B cell (primary cell): ENCODE measurements around the gene SETDB1. TPM values are rescaled to one million over a fixed set of nuclear protein-coding genes. Genes with fewer than 3 reads are reported as not detected.

Source experiments
- ATAC-seq: fragments of 200-7000 bp; cut with Tn5 transposase; one replicate; pipeline ENCODE4 v1.10.0; 2021; ENCODE audit warnings: low read depth, mild to moderate bottlenecking, moderate number of reproducible peaks, moderate library complexity
- CTCF ChIA-PET: fragments of 350-600 bp; sonication (Branson Sonifier 250); formaldehyde crosslinking; loops from one replicate; lab custom pipeline; 2021; ENCODE audit warnings: antibody characterized with exemption, inconsistent platforms; lab: Charles Lee
- POLR2A ChIA-PET: fragments of 350-600 bp; sonication (Branson Sonifier 250); formaldehyde crosslinking; loops from one replicate; lab custom pipeline; 2021; ENCODE audit warnings: antibody characterized with exemption; lab: Charles Lee
- DNase-seq: peaks from one replicate; pipeline ENCODE4 v3.0.0; 2013
- H2AFZ ChIP-seq: 2 replicates; pipeline ENCODE4 v1.6.1; 2012; ENCODE audit warnings: mild to moderate bottlenecking, low read depth, low read length; ENCODE audit not compliant: insufficient read depth, poor library complexity, severe bottlenecking
- H3K27ac ChIP-seq, 2 donors: 1 replicate in 1 of 2; 2 replicates in 1 of 2; pipeline ENCODE4 v1.5.1; 2012 to 2013; ENCODE audit warnings: low read length in 2 of 2, mild to moderate bottlenecking in 2 of 2, moderate library complexity in 1 of 2
- H3K27me3 ChIP-seq, 4 experiments: fragments of 200-600 bp in 1 of 4; sonication (generic) in 1 of 4; replicated peaks in 1 of 4; 1 replicate in 2 of 4; 2 replicates in 2 of 4; pipeline versions ENCODE4 v1.6.1 to v1.7.0; 2013 to 2016; ENCODE audit warnings: low read length in 3 of 4, mild to moderate bottlenecking in 2 of 4, mixed read lengths in 1 of 4, moderate library complexity in 1 of 4; ENCODE audit not compliant: insufficient read depth in 4 of 4, control insufficient read depth in 3 of 4; ENCODE audit errors: control extremely low read depth in 1 of 4
- H3K36me3 ChIP-seq, 2 experiments: replicated peaks in 1 of 2; 1 replicate in 1 of 2; 2 replicates in 1 of 2; pipeline versions ENCODE4 v1.6.1 to v1.7.1; 2013; ENCODE audit warnings: low read length in 1 of 2; ENCODE audit not compliant: insufficient read depth in 2 of 2, control insufficient read depth in 1 of 2; ENCODE audit errors: control extremely low read depth in 1 of 2, extremely low read depth in 1 of 2
- H3K4me1 ChIP-seq, 2 donors: fragments of 200-600 bp in 1 of 2; sonication (generic) in 1 of 2; 1 replicate in 1 of 2; 2 replicates in 1 of 2; pipeline versions ENCODE4 v1.5.1 to v1.6.1; 2013 to 2017; ENCODE audit warnings: low read length in 2 of 2; ENCODE audit not compliant: control insufficient read depth in 2 of 2, insufficient read depth in 2 of 2
- H3K4me2 ChIP-seq: replicated peaks from 2 replicates; pipeline ENCODE3; 2012; ENCODE audit warnings: mild to moderate bottlenecking, low read depth, low read length; ENCODE audit not compliant: poor library complexity, severe bottlenecking
- H3K4me3 ChIP-seq, 5 experiments: fragments of 200-600 bp in 1 of 5; sonication (generic) in 1 of 5; 1 replicate in 3 of 5; 2 replicates in 2 of 5; pipeline versions ENCODE4 v1.5.1 to v1.7.0; 2011 to 2016; ENCODE audit warnings: low read length in 4 of 5, mild to moderate bottlenecking in 4 of 5, low read depth in 2 of 5, control low read depth in 1 of 5, moderate library complexity in 1 of 5; ENCODE audit not compliant: insufficient read depth in 1 of 5; ENCODE audit errors: control extremely low read depth in 1 of 5, extremely low read depth in 1 of 5
- H3K79me2 ChIP-seq: fragments of 200-600 bp; sonication (generic); one replicate; pipeline ENCODE4 v1.6.0; 2016; ENCODE audit warnings: low read length; ENCODE audit not compliant: control insufficient read depth, insufficient read depth
- H3K9ac ChIP-seq: fragments of 200-600 bp; sonication (generic); 2 replicates; pipeline ENCODE4 v1.6.1; 2017; ENCODE audit warnings: mild to moderate bottlenecking, low read length, moderate library complexity
- H3K9me3 ChIP-seq, 3 donors: one replicate each; pipeline versions ENCODE4 v1.6.1 to v1.7.1; 2013; ENCODE audit warnings: low read length in 2 of 3; ENCODE audit not compliant: control insufficient read depth in 2 of 3, insufficient read depth in 1 of 3; ENCODE audit errors: control extremely low read depth in 1 of 3
- H4K20me1 ChIP-seq: 2 replicates; pipeline ENCODE4 v1.6.0; 2012; ENCODE audit warnings: mild to moderate bottlenecking, low read length; ENCODE audit not compliant: insufficient read depth, control insufficient read depth, poor library complexity, severe bottlenecking
- H3K27ac Mint-ChIP-seq: one replicate; pipeline ENCODE4 v1.8.0; 2021; ENCODE audit warnings: mixed read lengths
- H3K27me3 Mint-ChIP-seq: one replicate; pipeline ENCODE4 v1.8.0; 2021; ENCODE audit warnings: mixed read lengths
- H3K4me1 Mint-ChIP-seq: one replicate; pipeline ENCODE4 v1.8.0; 2021; ENCODE audit warnings: mixed read lengths
- H3K4me3 Mint-ChIP-seq: one replicate; pipeline ENCODE4 v1.8.0; 2021; ENCODE audit warnings: mixed read lengths
- H3K9me3 Mint-ChIP-seq: one replicate; pipeline ENCODE4 v1.8.0; 2022; ENCODE audit warnings: mixed read lengths; ENCODE audit not compliant: insufficient read depth
- CTCF ChIP-seq: fragments of 200-600 bp; IDR thresholded peaks from one replicate; pipeline ENCODE4 v1.8.0; 2022; ENCODE audit warnings: antibody characterized with exemption, mild to moderate bottlenecking
- EZH2 ChIP-seq: IDR thresholded peaks from 2 replicates; pipeline ENCODE4 v1.6.1; 2012; ENCODE audit warnings: borderline replicate concordance, low read depth, mild to moderate bottlenecking, moderate library complexity, low read length; ENCODE audit not compliant: insufficient read depth, poor library complexity, severe bottlenecking
- WGBS: methylation state at CpG from one replicate; pipeline ENCODE4 v1.1.5; 2013; ENCODE audit warnings: missing lambda C conversion rate; ENCODE audit not compliant: insufficient coverage; 5-methylcytosine and 5-hydroxymethylcytosine counted together
- intact Hi-C: fragments of 100-400 bp; cut with micrococcal nuclease; formaldehyde crosslinking; loops from one replicate; pipeline ENCODE4 v1.10.0; 2022
- polyA plus RNA-seq: library from polyadenylated mRNA; depleted of rRNA; stranded (reverse); fragments of >200 nt; gene quantifications from 2 replicates; pipeline ENCODE4 v1.2.3, GENCODE V29; 2012
- total RNA-seq, 2 donors: library from RNA; stranded (reverse); fragments of 120-200 nt in 1 of 2; gene quantifications; 1 replicate in 1 of 2; 2 replicates in 1 of 2; pipeline versions ENCODE4 v1.2.3 to v1.2.4, GENCODE V29; 2013 to 2022

SETDB1 gene
- total and polyA plus RNA-seq, 2 donors (not counting 1 experiment from before 2014, with no cell fraction given) = 57.4 to 115 TPM

DNA sequence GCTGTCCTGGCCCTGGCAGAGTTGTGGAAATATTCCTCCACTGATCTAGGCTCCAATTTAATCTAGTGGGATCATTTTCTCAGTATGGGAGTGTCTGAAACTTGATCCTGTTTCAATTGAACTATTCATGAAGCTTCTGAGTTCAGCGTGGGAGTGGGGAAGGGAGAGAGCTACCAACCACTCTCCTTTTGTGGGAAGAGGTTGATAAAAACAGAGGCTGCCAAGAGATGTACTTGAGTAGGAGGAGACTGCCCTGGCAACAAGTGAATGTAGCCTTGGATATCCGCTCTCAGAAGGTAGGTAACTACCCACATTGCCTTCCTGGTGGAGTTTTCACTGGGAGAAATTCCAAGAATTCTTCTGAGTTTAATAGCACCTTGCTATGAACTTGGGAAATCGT is 39.1 kb upstream of the SETDB1 start, which contains the start of gene CTXND2:
Gene CTXND2, plus strand, starts transcription at position 119 of the 400 bp plus-strand sequence. CDS start 25,179 bp downstream, outside the sequence.
- H3K27me3 Mint-ChIP-seq = no peaks in the 10 kb centered on the region
- H2AFZ ChIP-seq = no peak within 1 kb of the TSS
- H3K4me1 Mint-ChIP-seq = peaks cover 29% of the 10 kb centered on the region
- peaks cover 26 to 29% of the 10 kb centered on the region in 2 donors for H3K4me1 ChIP-seq
- CTCF ChIA-PET = interaction anchor here (0.6 to 0.7 kb wide), 2 partner anchors 608 to 927 kb away, joined by 3 to 4 read pairs; no protein-coding TSS in a partner anchor
- no peak within 1 kb of the TSS for H3K4me2 ChIP-seq
- no peaks in the 10 kb centered on the region for H3K36me3 ChIP-seq
- ATAC-seq (no peak), DNase-seq (no peak)
- intact Hi-C loops = no loop called here
- H3K27ac Mint-ChIP-seq = no peak within 1 kb of the TSS
- no peaks in the 10 kb centered on the region for H3K79me2 ChIP-seq
- no peak within 1 kb of the TSS for H3K4me3 Mint-ChIP-seq
- H3K9me3 Mint-ChIP-seq = no peaks in the 10 kb centered on the region
- H3K27ac ChIP-seq = no peak within 1 kb of the TSS
- no peak within 1 kb of the TSS for H3K4me3 ChIP-seq
- TF ChIP-seq EZH2 (no peak), CTCF (no peak)
- H3K9me3 ChIP-seq = no peaks in the 10 kb centered on the region
- H4K20me1 ChIP-seq = no peaks in the 10 kb centered on the region
- no peak within 1 kb of the TSS for H3K9ac ChIP-seq
- 100% methylated on average over 1 of the region's 3 CpGs for WGBS
- POLR2A ChIA-PET = no interaction called here
- H3K27me3 ChIP-seq = no peaks in the 10 kb centered on the region

- intact Hi-C loops = no loop called here
- Histone ChIP-seq H3K27me3 (no peaks in the 10 kb centered on the region), H4K20me1 (no peaks in the 10 kb centered on the region), H3K79me2 (no peaks in the 10 kb centered on the region), H2AFZ (no peak overlapping the region), H3K36me3 (no peaks in the 10 kb centered on the region), H3K9me3 (no peaks in the 10 kb centered on the region), H3K4me1 (peaks cover 25 to 26% of the 10 kb centered on the region in 2 donors), H3K4me3 (no peak overlapping the region), H3K4me2 (no peak overlapping the region), H3K27ac (no peak overlapping the region), H3K9ac (no peak overlapping the region)
- WGBS = 94% methylated on average over 4 of the region's 8 CpGs
- Mint-ChIP-seq H3K9me3 (no peaks in the 10 kb centered on the region), H3K4me1 (peaks cover 24% of the 10 kb centered on the region), H3K27me3 (no peaks in the 10 kb centered on the region), H3K27ac (no peak overlapping the region), H3K4me3 (peak overlapping the region; percentile 30)
- DNase-seq (no peak), ATAC-seq (no peak)
- ChIA-PET POLR2A (no interaction called here), CTCF (no interaction called here)
- TF ChIP-seq EZH2 (no peak), CTCF (no peak)
Measured at GRCh38 chr1:150888727-150889126, 37.4 kb upstream of the SETDB1 start.
